ENCODE data around the gene ADH5. TPM values are rescaled to one million over a fixed set of nuclear protein-coding genes. Genes with fewer than 3 reads are reported as not detected.

The ADH5 gene
- total and polyA plus RNA-seq, 2 of the 8 experiments (the other 6 are each of a cell fraction or from before 2014, with no cell fraction given), result 223 to 327 TPM

DNA sequence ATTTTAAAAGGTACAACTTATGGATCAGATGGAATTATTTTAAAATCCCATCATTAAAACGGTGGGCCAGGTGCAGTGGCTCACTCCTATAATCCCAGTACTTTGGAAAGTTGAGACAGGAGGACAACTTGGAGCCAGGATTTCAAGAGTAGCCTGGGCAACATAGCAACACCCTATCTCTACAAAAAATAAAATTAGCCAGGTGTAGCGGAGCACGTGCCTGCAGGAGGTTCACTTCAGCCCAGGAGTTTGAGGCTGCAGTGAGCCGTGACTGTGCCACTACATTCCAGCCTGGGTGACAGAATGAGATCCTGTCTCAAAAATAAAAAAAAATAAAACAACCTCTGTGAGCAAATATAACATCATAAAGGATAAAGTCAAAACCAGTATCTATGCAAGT is 11.4 kb downstream of the ADH5 start:
- Histone ChIP-seq H2AK5ac (ENCODE audit: low read depth, low read length) (no peak overlapping the region), H3K27me3 (replicated peaks in 1 of 4; ENCODE audit: control insufficient read depth in 3 of 4, extremely low read depth in 1 of 4, insufficient read depth in 3 of 4, low read length in 3 of 4) (no peaks in the 10 kb centered on the region), H3K9me3 (ENCODE audit: insufficient read depth in 2 of 2, low read depth in 1 of 2, low read length in 1 of 2) (no peaks in the 10 kb centered on the region), H3K9ac (replicated peaks in 1 of 4; ENCODE audit: extremely low read depth in 1 of 4, low read depth in 3 of 4, low read length in 3 of 4) (no peak overlapping the region), H3K4me3 (ENCODE audit: extremely low read depth in 1 of 4, insufficient read depth in 2 of 4, low read depth in 3 of 4, low read length in 4 of 4) (no peak overlapping the region), H2BK5ac (ENCODE audit: low read depth, low read length) (no peak overlapping the region), H2BK20ac (ENCODE audit: low read length) (no peak overlapping the region), H4K8ac (ENCODE audit: extremely low read depth, insufficient read depth, low read length) (no peak overlapping the region), H3K4me1 (replicated peaks in 1 of 4; ENCODE audit: control insufficient read depth in 3 of 4, insufficient read depth in 4 of 4, low read length in 3 of 4) (no peaks in the 10 kb centered on the region), H2BK15ac (ENCODE audit: low read length) (no peak overlapping the region), H3K4me2 (ENCODE audit: insufficient read depth in 1 of 2, low read depth in 2 of 2, low read length in 2 of 2) (no peak overlapping the region), H3K36me3 (ENCODE audit: control insufficient read depth in 2 of 4, insufficient read depth in 4 of 4, low read length in 3 of 4) (peaks cover 23 to 98% (median 80%) of the 10 kb centered on the region in 4 experiments), H4K91ac (replicated peaks; ENCODE audit: insufficient read length, low read length) (no peak overlapping the region), H4K20me1 (replicated peaks in 1 of 2; ENCODE audit: control insufficient read depth in 1 of 2, insufficient read depth in 2 of 2, low read length in 2 of 2) (peaks cover 0 to 2% of the 10 kb centered on the region in 2 experiments), H3K18ac (ENCODE audit: extremely low read depth, low read length) (no peak overlapping the region), H3K23ac (ENCODE audit: insufficient read length) (no peak overlapping the region), H3K4ac (replicated peaks; ENCODE audit: insufficient read length, low read depth, low read length) (no peak overlapping the region), H3K56ac (replicated peaks; ENCODE audit: insufficient read length, low read depth, low read length) (no peak overlapping the region), H3K79me2 (ENCODE audit: control insufficient read depth in 1 of 2, insufficient read depth in 2 of 2, low read length in 2 of 2) (peaks cover 0 to 3% of the 10 kb centered on the region in 2 experiments; a peak in 2 of 4 replicates), H3K23me2 (ENCODE audit: low read depth, low read length) (no peaks in the 10 kb centered on the region), H3K27ac (ENCODE audit: low read depth, low read length) (no peak overlapping the region), H2BK12ac (ENCODE audit: low read depth, low read length) (no peak overlapping the region), H3K79me1 (ENCODE audit: low read depth, low read length) (no peaks in the 10 kb centered on the region; the same call in 1 of the 2 replicates), H2BK120ac (replicated peaks; ENCODE audit: low read depth, low read length) (no peak overlapping the region), H2AFZ (ENCODE audit: low read length) (no peak overlapping the region), H3K14ac (ENCODE audit: insufficient read length) (no peak overlapping the region), H4K5ac (ENCODE audit: insufficient read length, low read depth, low read length) (no peak overlapping the region)
- ChIA-PET POLR2A (ENCODE audit: partially characterized antibody) (interaction anchor here (2.7 kb wide), 2 partner anchors 8 to 11 kb away, joined by 10 read pairs; partner anchors contain the start of gene ADH5), CTCF (ENCODE audit: partially characterized antibody) (no interaction called here)
- no peak for DNase-seq (ENCODE audit: low read depth in 1 of 2, low spot score in 2 of 2)
- TF ChIP-seq NANOG (IDR thresholded peaks at IDR 0.05; ENCODE audit: insufficient read depth, low read depth, low read length, poor library complexity, severe bottlenecking), result no peak
- TF ChIP-seq, protein P1, sequence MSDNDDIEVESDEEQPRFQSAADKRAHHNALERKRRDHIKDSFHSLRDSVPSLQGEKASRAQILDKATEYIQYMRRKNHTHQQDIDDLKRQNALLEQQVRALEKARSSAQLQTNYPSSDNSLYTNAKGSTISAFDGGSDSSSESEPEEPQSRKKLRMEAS (IDR thresholded peaks at IDR 0.05), result no peak
- no peak for TF ChIP-seq TCF12 (IDR thresholded peaks at IDR 0.05; ENCODE audit: low read depth, low read length)
- no peak for TF ChIP-seq SUZ12 (IDR thresholded peaks at IDR 0.05; ENCODE audit: low read length)
- TF ChIP-seq EP300 (IDR thresholded peaks at IDR 0.05; ENCODE audit: borderline replicate concordance in 1 of 2, low read depth in 2 of 2, low read length in 2 of 2), result no peak
- no peak for TF ChIP-seq KDM5A (IDR thresholded peaks at IDR 0.05; ENCODE audit: low read length)
- no peak for TF ChIP-seq ZNF274 (IDR thresholded peaks at IDR 0.05; ENCODE audit: borderline replicate concordance, extremely low read depth, low read length)
- TF ChIP-seq RBBP5 (IDR thresholded peaks at IDR 0.05; ENCODE audit: borderline replicate concordance, low read depth, low read length), result no peak
- TF ChIP-seq SP1 (IDR thresholded peaks at IDR 0.05; ENCODE audit: low read depth, low read length), result no peak
- no peak for TF ChIP-seq TAF7 (optimal IDR thresholded peaks at IDR 0.05; ENCODE audit: borderline replicate concordance, low read depth, low read length)
- TF ChIP-seq JUN (IDR thresholded peaks at IDR 0.05; ENCODE audit: low read depth, low read length), result no peak
- no peak for TF ChIP-seq ASH2L (IDR thresholded peaks at IDR 0.05; ENCODE audit: low read length)
- TF ChIP-seq BRCA1 (IDR thresholded peaks at IDR 0.05; ENCODE audit: low read depth, low read length), result no peak
- WGBS, 2 experiments (ENCODE audit: extremely low coverage in 1 of 2, insufficient coverage in 1 of 2, insufficient read length in 1 of 2, insufficient replicate concordance in 2 of 2, low coverage in 1 of 2, low lambda C conversion rate in 2 of 2, missing lambda C conversion rate in 1 of 2), result 95% methylated on average over 4 of the region's 4 CpGs; no CpG with 5 or more reads in 1 of the 2 experiments
- FAIRE-seq, result no peak
